Measurements from ENCODE around the gene LSAMP. TPM values are rescaled to one million over a fixed set of nuclear protein-coding genes. Genes with fewer than 3 reads are reported as not detected.

LSAMP gene
- total RNA-seq, 1 experiment from 2014 or later: 10.1 TPM

DNA sequence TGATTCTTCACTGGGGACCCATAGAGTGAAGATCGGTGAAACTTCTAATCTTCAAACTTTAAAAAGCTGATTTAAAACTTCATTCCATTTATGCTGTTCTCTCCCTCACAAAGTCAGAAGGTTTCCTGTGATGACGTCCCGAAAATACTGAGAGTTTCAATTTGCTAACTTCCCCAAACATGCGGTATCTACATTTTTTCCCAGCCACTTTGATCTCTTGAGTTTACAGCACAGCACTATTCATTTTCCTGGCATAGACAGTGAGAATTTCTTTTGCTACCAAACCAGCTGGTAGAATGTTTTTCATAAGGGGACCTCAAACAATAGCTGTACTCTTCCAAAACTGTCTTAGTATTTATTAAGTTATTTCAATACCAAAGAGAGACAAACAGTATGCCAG lies 156.8 kb downstream of the LSAMP start:
- no TSS peak for BruUV-seq (replicated peaks)
- ChIA-PET POLR2A (ENCODE audit: low non-redundant PET) (no interaction called here), CTCF (no interaction called here)
- intact Hi-C loops (cut with micrococcal nuclease; ENCODE audit: unreplicated experiment): no loop called here
- Histone ChIP-seq H3K4me1 (ENCODE audit: insufficient read depth, low read length, poor library complexity, severe bottlenecking) (no peaks in the 10 kb centered on the region), H3K9me3 (ENCODE audit: low read depth, low read length, poor library complexity, severe bottlenecking) (no peaks in the 10 kb centered on the region), H3K27ac (ENCODE audit: low read depth, low read length, poor library complexity, severe bottlenecking) (no peak overlapping the region), H3K4me3 (ENCODE audit: low read depth, low read length, poor library complexity, severe bottlenecking) (no peak overlapping the region), H3K36me3 (ENCODE audit: insufficient read depth, low read length, poor library complexity, severe bottlenecking) (no peaks in the 10 kb centered on the region), H3K27me3 (replicated peaks; ENCODE audit: insufficient read depth, low read depth, low read length, poor library complexity) (no peaks in the 10 kb centered on the region)
- TF ChIP-seq EZH2 (IDR thresholded peaks at IDR 0.05; ENCODE audit: borderline replicate concordance, low read depth, low read length, poor library complexity, severe bottlenecking): no peak
- TF ChIP-seq, protein P1, sequence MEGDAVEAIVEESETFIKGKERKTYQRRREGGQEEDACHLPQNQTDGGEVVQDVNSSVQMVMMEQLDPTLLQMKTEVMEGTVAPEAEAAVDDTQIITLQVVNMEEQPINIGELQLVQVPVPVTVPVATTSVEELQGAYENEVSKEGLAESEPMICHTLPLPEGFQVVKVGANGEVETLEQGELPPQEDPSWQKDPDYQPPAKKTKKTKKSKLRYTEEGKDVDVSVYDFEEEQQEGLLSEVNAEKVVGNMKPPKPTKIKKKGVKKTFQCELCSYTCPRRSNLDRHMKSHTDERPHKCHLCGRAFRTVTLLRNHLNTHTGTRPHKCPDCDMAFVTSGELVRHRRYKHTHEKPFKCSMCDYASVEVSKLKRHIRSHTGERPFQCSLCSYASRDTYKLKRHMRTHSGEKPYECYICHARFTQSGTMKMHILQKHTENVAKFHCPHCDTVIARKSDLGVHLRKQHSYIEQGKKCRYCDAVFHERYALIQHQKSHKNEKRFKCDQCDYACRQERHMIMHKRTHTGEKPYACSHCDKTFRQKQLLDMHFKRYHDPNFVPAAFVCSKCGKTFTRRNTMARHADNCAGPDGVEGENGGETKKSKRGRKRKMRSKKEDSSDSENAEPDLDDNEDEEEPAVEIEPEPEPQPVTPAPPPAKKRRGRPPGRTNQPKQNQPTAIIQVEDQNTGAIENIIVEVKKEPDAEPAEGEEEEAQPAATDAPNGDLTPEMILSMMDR (conservative IDR thresholded peaks at IDR 0.05; ENCODE audit: low read depth, low read length): no peak
- DNase-seq (ENCODE audit: low spot score): no peak

DNA sequence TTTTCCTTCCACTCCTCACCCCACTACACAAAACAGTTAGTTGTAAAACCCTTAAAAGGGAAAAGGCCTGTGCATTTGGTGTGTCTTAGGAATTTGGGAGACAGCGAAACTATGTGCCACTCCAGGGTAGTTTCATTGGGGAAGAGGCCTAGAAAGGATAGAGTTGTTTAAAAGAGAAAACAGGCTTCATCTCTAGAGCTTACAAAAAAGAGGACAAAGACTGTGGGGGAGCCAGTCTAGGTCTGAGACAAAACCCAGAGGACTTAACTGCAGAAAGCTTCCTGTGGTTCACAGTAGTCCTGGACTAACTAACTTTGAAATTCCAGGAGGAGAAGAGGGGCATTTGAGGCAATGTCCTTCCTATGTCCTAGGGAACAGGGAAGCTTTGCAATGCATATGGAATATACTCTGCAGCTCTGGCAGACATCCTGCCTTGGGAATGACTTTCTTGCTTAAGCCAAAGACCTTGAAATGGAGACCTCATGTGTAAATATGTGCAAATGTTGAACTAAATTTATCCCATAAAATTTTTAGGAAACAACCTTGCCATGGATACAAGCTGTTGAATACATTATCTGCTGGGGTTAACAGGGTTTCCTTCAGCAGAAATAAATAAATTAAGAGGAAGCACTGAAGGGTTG lies 159.4 kb downstream of the LSAMP start:
- Histone ChIP-seq H3K27me3 (replicated peaks; ENCODE audit: insufficient read depth, low read depth, low read length, poor library complexity) (no peaks in the 10 kb centered on the region), H3K9me3 (ENCODE audit: low read depth, low read length, poor library complexity, severe bottlenecking) (no peaks in the 10 kb centered on the region), H3K36me3 (ENCODE audit: insufficient read depth, low read length, poor library complexity, severe bottlenecking) (no peaks in the 10 kb centered on the region), H3K4me1 (ENCODE audit: insufficient read depth, low read length, poor library complexity, severe bottlenecking) (no peaks in the 10 kb centered on the region), H3K27ac (ENCODE audit: low read depth, low read length, poor library complexity, severe bottlenecking) (no peak overlapping the region), H3K4me3 (ENCODE audit: low read depth, low read length, poor library complexity, severe bottlenecking) (no peak overlapping the region)
- CTCF ChIA-PET: no interaction called here
- intact Hi-C loops (cut with micrococcal nuclease; ENCODE audit: unreplicated experiment): no loop called here
- no TSS peak for BruUV-seq (replicated peaks)
- TF ChIP-seq, protein P1 (conservative IDR thresholded peaks at IDR 0.05; ENCODE audit: low read depth, low read length): no peak
- TF ChIP-seq EZH2 (IDR thresholded peaks at IDR 0.05; ENCODE audit: borderline replicate concordance, low read depth, low read length, poor library complexity, severe bottlenecking): no peak
- DNase-seq (ENCODE audit: low spot score): no peak
- POLR2A ChIA-PET (ENCODE audit: low non-redundant PET): no interaction called here

DNA sequence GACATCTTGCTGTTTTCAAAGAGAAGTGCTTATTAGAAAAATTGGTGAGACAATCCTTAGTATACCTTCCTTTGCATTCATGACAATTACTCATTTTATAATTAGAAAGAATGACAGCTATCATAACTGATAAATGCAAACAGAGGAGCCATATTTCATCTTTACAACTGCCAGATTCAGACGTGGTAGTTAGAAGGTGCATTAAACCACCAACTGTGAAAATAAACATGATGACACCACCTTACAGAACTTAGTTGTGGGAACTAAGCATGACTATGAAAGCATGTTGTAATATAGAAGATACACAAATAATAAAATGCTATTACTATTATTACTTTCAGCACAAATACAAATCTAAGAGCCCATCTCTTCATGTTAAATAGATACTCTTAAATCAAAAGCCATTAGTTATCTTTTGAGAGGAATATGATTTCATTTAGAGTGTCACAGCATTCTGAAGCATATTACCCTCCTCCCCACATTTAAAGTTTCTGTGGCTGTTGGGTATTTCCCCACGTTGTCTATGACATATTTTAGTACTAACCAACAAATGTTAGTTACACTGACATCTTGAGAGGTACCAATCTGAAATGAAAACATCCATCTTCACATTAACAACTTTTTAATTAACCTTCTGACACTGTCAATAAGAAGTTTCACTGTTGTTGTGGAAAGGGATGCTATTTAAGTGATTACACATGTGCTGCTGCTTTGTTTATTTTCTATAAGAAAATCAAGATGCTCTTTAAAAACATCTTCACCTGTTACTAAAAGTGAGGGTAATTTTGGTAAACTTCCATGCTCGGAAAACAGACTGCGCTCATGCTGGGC lies 163.8 kb downstream of the LSAMP start:
- H3K4me1 ChIP-seq (ENCODE audit: insufficient read depth, low read length, poor library complexity, severe bottlenecking): peaks cover 4% of the 10 kb centered on the region
- no peaks in the 10 kb centered on the region for H3K36me3 ChIP-seq (ENCODE audit: insufficient read depth, low read length, poor library complexity, severe bottlenecking)
- H3K4me3 ChIP-seq (ENCODE audit: low read depth, low read length, poor library complexity, severe bottlenecking): no peak overlapping the region
- no peaks in the 10 kb centered on the region for H3K9me3 ChIP-seq (ENCODE audit: low read depth, low read length, poor library complexity, severe bottlenecking)
- TF ChIP-seq, protein P1 (conservative IDR thresholded peaks at IDR 0.05; ENCODE audit: low read depth, low read length): no peak
- no peak for TF ChIP-seq EZH2 (IDR thresholded peaks at IDR 0.05; ENCODE audit: borderline replicate concordance, low read depth, low read length, poor library complexity, severe bottlenecking)
- no peak overlapping the region for H3K27ac ChIP-seq (ENCODE audit: low read depth, low read length, poor library complexity, severe bottlenecking)
- ChIA-PET CTCF (no interaction called here), POLR2A (ENCODE audit: low non-redundant PET) (no interaction called here)
- no TSS peak for BruUV-seq (replicated peaks)
- DNase-seq (ENCODE audit: low spot score): no peak
- no peaks in the 10 kb centered on the region for H3K27me3 ChIP-seq (replicated peaks; ENCODE audit: insufficient read depth, low read depth, low read length, poor library complexity)
- intact Hi-C loops (cut with micrococcal nuclease; ENCODE audit: unreplicated experiment): no loop called here

Data from A673 (cell line).